D721Med (cell line): ENCODE measurements around the gene MSL3B.

Experiments
- DNase-seq: peaks from one replicate; pipeline ENCODE4 v3.0.0; 2011; ENCODE audit warnings: low spot score; ENCODE audit not compliant: insufficient read length
- FAIRE-seq: peaks from 2 replicates; lab custom pipeline; 2011; peaks lifted over from hg19 to GRCh38; lab: Jason Lieb, UNC
- CTCF ChIP-seq: IDR thresholded peaks from 2 replicates; pipeline ENCODE4 v1.5.1; 2012; ENCODE audit warnings: mild to moderate bottlenecking, control low read depth; ENCODE audit not compliant: insufficient read depth; ENCODE audit errors: missing control alignments

The MSL3B gene

GRCh38 chr2:233817361-233817911 lies 50.8 kb downstream of the MSL3B start:
- no peak for DNase-seq
- no peak for FAIRE-seq
- no peak for TF ChIP-seq CTCF

GRCh38 chr2:233816771-233817170 lies 51.4 kb downstream of the MSL3B start:
- no peak for TF ChIP-seq CTCF
- no peak for FAIRE-seq
- DNase-seq = no peak

- DNase-seq (no peak), FAIRE-seq (no peak)
Measured at GRCh38 chr2:233816334-233816733, 51.9 kb downstream of the MSL3B start.

GRCh38 chr2:233815861-233816260 lies 52.3 kb downstream of the MSL3B start:
- TF ChIP-seq CTCF = no peak
- DNase-seq = no peak
- FAIRE-seq = no peak

More at GRCh38 chr2:233816334-233816733, 51.9 kb downstream of the MSL3B start:
- no peak for TF ChIP-seq CTCF
